CD4-positive, alpha-beta memory T cell (primary cell): ENCODE results near the gene NUAK1. TPM values are rescaled to one million over a fixed set of nuclear protein-coding genes. Genes with fewer than 3 reads are reported as not detected.

Source experiments
- CTCF ChIA-PET: fragments of 350-600 bp; sonication (Branson Sonifier 250); formaldehyde crosslinking; loops from one replicate; lab custom pipeline; 2021; ENCODE audit warnings: inconsistent platforms; ENCODE audit not compliant: partially characterized antibody; lab: Charles Lee
- POLR2A ChIA-PET: fragments of 350-600 bp; sonication (Branson Sonifier 250); formaldehyde crosslinking; loops from one replicate; lab custom pipeline; 2021; ENCODE audit not compliant: partially characterized antibody; lab: Charles Lee
- DNase-seq, 5 donors: peaks; one replicate each; pipeline versions ENCODE4 v3.0.0 to v3.0.0-alpha.2; 2020 to 2022; ENCODE audit warnings: mixed read lengths in 1 of 5
- H3K27ac ChIP-seq: one replicate; pipeline ENCODE4 v1.7.0; 2013; ENCODE audit warnings: low read depth, low read length
- H3K27me3 ChIP-seq: 2 replicates; pipeline ENCODE4 v1.7.0; 2013; ENCODE audit warnings: mild to moderate bottlenecking, low read length, moderate library complexity; ENCODE audit not compliant: insufficient read depth
- H3K36me3 ChIP-seq: 2 replicates; pipeline ENCODE4 v1.7.0; 2013; ENCODE audit warnings: mild to moderate bottlenecking, low read length, moderate library complexity; ENCODE audit not compliant: insufficient read depth
- H3K4me1 ChIP-seq: 2 replicates; pipeline ENCODE4 v1.7.0; 2013; ENCODE audit warnings: mild to moderate bottlenecking, low read length, moderate library complexity; ENCODE audit not compliant: insufficient read depth
- H3K4me3 ChIP-seq, 2 donors: one replicate each; pipeline ENCODE4 v1.7.0; 2013; ENCODE audit warnings: low read length in 2 of 2, mild to moderate bottlenecking in 1 of 2
- H3K9me3 ChIP-seq, 2 donors: one replicate each; pipeline ENCODE4 v1.7.0; 2013; ENCODE audit warnings: low read length in 2 of 2, control low read depth in 1 of 2; ENCODE audit not compliant: control insufficient read depth in 1 of 2
- H3K27ac Mint-ChIP-seq, 7 donors: one replicate each; pipeline ENCODE4 v1.8.0; 2020 to 2021; ENCODE audit warnings: mixed read lengths in 7 of 7, mild to moderate bottlenecking in 6 of 7, inconsistent platforms in 3 of 7, moderate library complexity in 3 of 7
- H3K27me3 Mint-ChIP-seq, 2 donors: one replicate each; pipeline ENCODE4 v1.8.0; 2020 to 2021; ENCODE audit warnings: mixed read lengths in 2 of 2
- H3K36me3 Mint-ChIP-seq, 2 donors: one replicate each; pipeline ENCODE4 v1.8.0; 2020 to 2021; ENCODE audit warnings: mixed read lengths in 2 of 2, inconsistent platforms in 1 of 2, mild to moderate bottlenecking in 1 of 2
- H3K4me1 Mint-ChIP-seq, 4 donors: one replicate each; pipeline ENCODE4 v1.8.0; 2020 to 2021; ENCODE audit warnings: mixed read lengths in 4 of 4, mild to moderate bottlenecking in 1 of 4
- H3K4me3 Mint-ChIP-seq, 8 donors: one replicate each; pipeline ENCODE4 v1.8.0; 2020 to 2021; ENCODE audit warnings: mixed read lengths in 8 of 8, mild to moderate bottlenecking in 7 of 8, moderate library complexity in 6 of 8, inconsistent platforms in 3 of 8
- H3K9me3 Mint-ChIP-seq, 8 donors: one replicate each; pipeline ENCODE4 v1.8.0; 2020 to 2021; ENCODE audit warnings: mixed read lengths in 8 of 8, mild to moderate bottlenecking in 5 of 8, inconsistent platforms in 3 of 8, moderate library complexity in 1 of 8
- intact Hi-C: fragments of 100-400 bp; cut with micrococcal nuclease; formaldehyde crosslinking; loops from one replicate; pipeline ENCODE4 v1.15.1; 2023
- polyA plus RNA-seq, 2 donors: library from polyadenylated mRNA; unstranded; fragments of 300-500 nt; fragmentation: Illumina TruSeq; gene quantifications; one replicate each; pipeline ENCODE4 v1.2.3, GENCODE V29; 2021
- total RNA-seq, 2 experiments: library from RNA; stranded (reverse); gene quantifications; one replicate each; pipeline ENCODE4 v1.2.3, GENCODE V29; 2021

The NUAK1 gene
- total and polyA plus RNA-seq, 4 experiments from 2014 or later = not detected

DNA sequence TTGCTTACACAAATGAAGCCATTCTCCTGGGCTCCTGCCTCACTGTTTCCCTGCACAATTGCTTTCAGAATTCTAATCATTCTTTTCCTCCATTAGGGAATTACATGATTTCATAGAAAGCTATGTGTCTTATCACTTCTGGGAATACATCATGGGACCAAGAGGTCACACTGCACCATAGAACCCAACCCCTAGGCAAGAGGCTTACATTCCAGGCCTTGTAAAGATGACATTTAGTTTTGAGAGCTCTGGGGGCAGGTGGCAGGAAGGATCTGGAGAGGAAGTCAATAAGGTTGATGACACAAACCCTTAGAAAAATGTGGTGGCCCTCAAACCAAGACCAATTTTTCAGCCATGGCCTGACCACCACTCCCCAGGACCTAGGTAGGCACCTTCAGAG is 57.1 kb downstream of the NUAK1 start:
- H3K27ac ChIP-seq = no peak overlapping the region
- H3K9me3 ChIP-seq = no peaks in the 10 kb centered on the region
- H3K36me3 ChIP-seq = no peaks in the 10 kb centered on the region
- H3K27me3 Mint-ChIP-seq = peaks cover 13 to 19% of the 10 kb centered on the region in 2 donors
- no peak overlapping the region for H3K27ac Mint-ChIP-seq
- no peaks in the 10 kb centered on the region for H3K27me3 ChIP-seq
- H3K4me3 Mint-ChIP-seq = no peak overlapping the region
- ChIA-PET CTCF (no interaction called here), POLR2A (no interaction called here)
- no peak for DNase-seq
- no peaks in the 10 kb centered on the region for H3K4me1 ChIP-seq
- no peaks in the 10 kb centered on the region for H3K4me1 Mint-ChIP-seq
- H3K9me3 Mint-ChIP-seq = peaks cover 0 to 3% (median 0%) of the 10 kb centered on the region in 8 donors
- no peaks in the 10 kb centered on the region for H3K36me3 Mint-ChIP-seq
- intact Hi-C loops = no loop called here
- no peak overlapping the region for H3K4me3 ChIP-seq

DNA sequence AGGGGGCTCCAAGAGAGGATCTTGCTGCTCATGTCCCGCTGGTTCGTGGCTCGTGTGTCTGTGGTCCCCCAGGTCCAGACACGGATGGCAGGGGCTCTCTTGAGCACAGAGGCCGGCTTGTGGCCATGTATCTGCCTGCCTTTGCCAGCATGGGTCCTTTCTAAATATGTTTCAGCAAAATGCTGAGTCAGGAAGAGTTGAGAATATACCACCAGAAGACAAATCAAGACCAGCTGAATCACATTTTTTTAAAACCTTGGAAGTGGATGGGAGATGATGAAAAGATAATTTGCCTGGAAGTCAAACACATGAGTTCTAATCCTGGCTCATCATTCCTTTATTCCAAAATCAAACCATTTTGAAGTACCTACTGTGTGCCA is 58.0 kb downstream of the NUAK1 start:
- no peak for DNase-seq
- Mint-ChIP-seq H3K27ac (no peak overlapping the region), H3K36me3 (no peaks in the 10 kb centered on the region), H3K4me3 (no peak overlapping the region), H3K9me3 (peaks cover 0 to 3% (median 0%) of the 10 kb centered on the region in 8 donors), H3K27me3 (peaks cover 13 to 21% of the 10 kb centered on the region in 2 donors), H3K4me1 (no peaks in the 10 kb centered on the region)
- Histone ChIP-seq H3K9me3 (no peaks in the 10 kb centered on the region), H3K4me3 (no peak overlapping the region), H3K27ac (no peak overlapping the region), H3K27me3 (no peaks in the 10 kb centered on the region), H3K4me1 (no peaks in the 10 kb centered on the region), H3K36me3 (no peaks in the 10 kb centered on the region)
- POLR2A ChIA-PET = no interaction called here
- intact Hi-C loops = no loop called here
- CTCF ChIA-PET = no interaction called here

DNA sequence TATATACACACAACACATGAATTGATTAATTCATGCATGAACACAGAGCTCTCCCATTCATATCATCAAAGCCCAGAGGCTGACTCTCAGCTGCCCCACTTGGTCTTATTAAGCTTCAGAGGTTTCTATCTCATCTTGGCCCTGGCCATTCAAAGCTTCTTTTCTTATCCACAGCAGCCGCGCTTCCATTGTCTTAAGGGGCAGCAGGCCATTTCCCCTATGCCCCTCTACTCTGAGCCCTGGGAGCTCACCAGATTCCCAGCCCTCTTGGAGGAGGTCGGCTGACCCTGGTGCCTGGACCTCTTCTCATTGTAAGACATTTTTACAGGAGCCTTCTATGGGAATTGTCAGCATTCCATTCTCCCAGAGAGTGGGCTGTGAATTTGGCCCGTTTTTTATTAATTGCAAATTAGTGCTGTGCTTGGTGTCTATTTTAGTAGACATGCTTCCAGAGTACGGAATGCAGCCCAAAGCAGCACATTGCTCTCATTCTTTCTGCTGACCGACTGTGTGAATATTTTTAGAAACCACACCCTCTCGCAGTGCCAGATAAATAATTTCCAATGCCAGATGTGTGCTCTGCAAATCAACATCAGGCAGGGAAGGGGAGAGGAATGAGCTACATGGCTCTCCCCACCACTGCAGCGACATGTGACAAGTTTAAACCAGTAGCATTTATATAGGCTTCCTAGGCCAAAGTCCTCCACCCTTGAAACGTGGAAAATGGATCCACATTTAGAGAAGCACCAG is 58.5 kb downstream of the NUAK1 start:
- Mint-ChIP-seq H3K27me3 (peaks cover 14 to 21% of the 10 kb centered on the region in 2 donors), H3K4me3 (no peak overlapping the region), H3K9me3 (peaks cover 0 to 3% (median 0%) of the 10 kb centered on the region in 8 donors), H3K27ac (no peak overlapping the region), H3K36me3 (no peaks in the 10 kb centered on the region), H3K4me1 (no peaks in the 10 kb centered on the region)
- Histone ChIP-seq H3K4me3 (no peak overlapping the region), H3K27ac (no peak overlapping the region), H3K27me3 (no peaks in the 10 kb centered on the region), H3K4me1 (no peaks in the 10 kb centered on the region), H3K36me3 (no peaks in the 10 kb centered on the region), H3K9me3 (no peaks in the 10 kb centered on the region)
- POLR2A ChIA-PET = no interaction called here
- intact Hi-C loops = no loop called here
- DNase-seq = no peak
- CTCF ChIA-PET = no interaction called here

DNA sequence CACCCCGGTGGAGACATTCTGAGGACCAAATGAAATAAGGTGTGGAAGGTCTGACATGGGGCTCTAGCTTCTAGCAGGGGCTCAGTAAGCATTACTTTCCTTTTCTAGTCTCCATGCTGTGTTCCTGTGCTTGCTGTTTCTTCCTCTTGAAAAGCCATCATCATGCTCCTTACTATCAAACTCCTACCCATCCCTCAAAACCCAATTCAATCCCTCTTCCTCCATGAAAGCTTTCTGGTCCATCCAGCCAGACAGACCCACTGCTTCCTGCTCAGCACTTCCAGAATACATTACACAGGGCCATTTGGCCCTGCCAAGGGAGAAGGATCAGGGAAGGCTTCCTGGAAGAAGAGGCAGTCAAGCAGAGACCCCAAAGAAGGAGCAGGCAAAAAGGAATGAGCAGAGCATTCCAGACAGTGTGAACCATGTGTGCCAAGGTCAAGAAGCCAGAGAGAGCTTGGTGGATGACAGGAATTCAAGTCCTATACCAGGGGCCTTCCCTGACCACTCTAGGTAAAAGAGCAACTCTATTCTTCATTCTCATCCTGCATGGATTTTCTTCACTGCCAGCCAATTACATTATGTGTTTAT is 59.5 kb downstream of the NUAK1 start:
- Histone ChIP-seq H3K4me1 (no peaks in the 10 kb centered on the region), H3K36me3 (no peaks in the 10 kb centered on the region), H3K4me3 (no peak overlapping the region), H3K27ac (no peak overlapping the region), H3K27me3 (no peaks in the 10 kb centered on the region), H3K9me3 (no peaks in the 10 kb centered on the region)
- no peak for DNase-seq
- no peaks in the 10 kb centered on the region for H3K4me1 Mint-ChIP-seq
- H3K4me3 Mint-ChIP-seq = no peak overlapping the region
- ChIA-PET POLR2A (no interaction called here), CTCF (no interaction called here)
- H3K27ac Mint-ChIP-seq = no peak overlapping the region
- peaks cover 16 to 19% of the 10 kb centered on the region in 2 donors for H3K27me3 Mint-ChIP-seq
- intact Hi-C loops = no loop called here
- H3K36me3 Mint-ChIP-seq = no peaks in the 10 kb centered on the region
- H3K9me3 Mint-ChIP-seq = peaks cover 0 to 3% (median 0%) of the 10 kb centered on the region in 8 donors

DNA sequence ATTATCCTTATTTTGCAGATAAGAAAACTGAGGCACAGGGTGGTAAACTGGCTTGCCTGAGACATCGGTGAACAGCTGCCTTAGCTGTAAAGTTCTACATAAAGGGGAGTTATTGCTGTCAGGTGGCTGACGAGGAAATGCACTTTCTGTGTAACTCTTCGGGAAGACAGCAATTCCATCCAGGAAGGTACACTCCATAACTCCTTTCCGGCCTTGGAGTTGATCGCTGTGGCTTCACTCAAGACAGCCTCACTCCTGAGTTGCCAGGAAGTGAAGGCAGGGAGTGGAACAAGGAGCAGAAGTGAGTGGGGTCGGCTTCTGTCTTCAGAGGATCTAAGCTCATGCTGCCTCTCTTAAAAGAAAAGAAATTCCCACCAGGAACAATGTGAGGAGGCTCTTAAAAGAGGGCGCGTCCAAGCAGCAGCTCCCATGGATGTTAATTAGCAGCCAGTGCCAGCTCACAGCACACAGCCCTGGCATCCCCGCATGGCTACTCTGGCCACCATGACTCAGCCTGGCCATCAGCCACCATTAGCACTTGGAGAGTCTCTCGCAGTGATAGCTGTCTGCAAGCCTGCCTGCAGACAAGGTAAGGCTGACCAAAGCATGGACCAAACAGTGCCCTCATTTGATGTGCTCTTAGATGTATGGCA is 60.3 kb downstream of the NUAK1 start:
- Histone ChIP-seq H3K27me3 (no peaks in the 10 kb centered on the region), H3K27ac (no peak overlapping the region), H3K9me3 (no peaks in the 10 kb centered on the region), H3K36me3 (no peaks in the 10 kb centered on the region), H3K4me3 (no peak overlapping the region), H3K4me1 (no peaks in the 10 kb centered on the region)
- intact Hi-C loops = no loop called here
- Mint-ChIP-seq H3K4me3 (no peak overlapping the region), H3K36me3 (no peaks in the 10 kb centered on the region), H3K4me1 (no peaks in the 10 kb centered on the region), H3K27me3 (peaks cover 13 to 14% of the 10 kb centered on the region in 2 donors), H3K9me3 (peaks cover 0 to 3% (median 0%) of the 10 kb centered on the region in 8 donors), H3K27ac (no peak overlapping the region)
- ChIA-PET CTCF (no interaction called here), POLR2A (no interaction called here)
- DNase-seq = no peak

DNA sequence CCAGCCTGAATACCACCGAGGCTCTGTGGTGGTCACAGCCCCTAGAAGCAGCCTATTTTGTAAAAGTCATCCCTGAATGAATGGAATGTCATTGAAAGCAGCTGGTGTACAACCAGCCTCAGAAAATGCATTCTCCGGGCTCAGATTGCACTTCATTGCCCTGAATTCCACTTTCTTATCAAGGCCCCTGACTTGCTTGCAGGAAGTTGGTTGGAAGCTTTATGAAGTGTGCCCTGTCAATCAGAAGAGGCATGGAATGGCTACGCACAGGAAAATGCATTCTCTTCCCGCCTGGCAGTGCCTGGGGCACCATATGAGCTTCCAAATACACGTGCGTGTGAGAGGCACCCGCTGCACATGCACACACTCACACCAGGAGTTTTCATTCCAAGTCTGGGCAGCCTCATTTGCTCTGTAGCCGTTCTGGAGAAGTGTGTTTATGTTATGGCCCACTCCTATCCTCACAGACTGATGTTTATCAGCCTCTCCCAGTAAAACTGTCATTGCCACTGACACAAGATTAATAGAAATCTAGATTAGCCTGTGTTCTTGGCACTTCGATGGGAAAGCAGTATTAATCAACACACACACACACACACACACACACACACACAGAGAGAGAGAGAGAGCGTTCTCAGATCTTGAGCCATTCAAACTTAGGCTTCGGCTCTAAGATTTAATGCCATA is 63.9 kb downstream of the NUAK1 start:
- DNase-seq = no peak
- Histone ChIP-seq H3K27ac (no peak overlapping the region), H3K36me3 (no peaks in the 10 kb centered on the region), H3K4me1 (no peaks in the 10 kb centered on the region), H3K27me3 (no peaks in the 10 kb centered on the region), H3K4me3 (no peak overlapping the region), H3K9me3 (no peaks in the 10 kb centered on the region)
- intact Hi-C loops = no loop called here
- Mint-ChIP-seq H3K4me3 (no peak overlapping the region), H3K4me1 (no peaks in the 10 kb centered on the region), H3K9me3 (peaks cover 0 to 3% (median 0%) of the 10 kb centered on the region in 8 donors), H3K27ac (no peak overlapping the region), H3K36me3 (no peaks in the 10 kb centered on the region), H3K27me3 (peaks cover 13 to 18% of the 10 kb centered on the region in 2 donors)
- CTCF ChIA-PET = no interaction called here
- POLR2A ChIA-PET = no interaction called here

DNA sequence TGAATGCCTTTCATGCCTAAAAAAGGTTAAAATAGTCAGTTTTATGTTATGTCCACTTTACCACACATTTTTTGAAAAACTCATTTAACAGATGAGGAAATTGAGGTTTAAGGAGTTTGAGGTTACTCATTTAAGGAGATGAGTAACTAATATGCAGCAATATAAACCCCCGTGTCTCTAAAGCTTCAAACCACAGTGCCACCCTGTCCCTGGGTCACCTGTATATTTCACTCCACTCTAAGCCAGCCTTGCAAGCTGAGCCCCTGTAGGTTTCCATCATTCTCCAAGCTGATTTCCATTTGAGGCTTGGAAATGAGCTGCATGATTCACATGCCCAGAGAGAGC is 64.4 kb downstream of the NUAK1 start:
- Mint-ChIP-seq H3K36me3 (no peaks in the 10 kb centered on the region), H3K4me3 (no peak overlapping the region), H3K27me3 (peaks cover 10 to 18% of the 10 kb centered on the region in 2 donors), H3K4me1 (no peaks in the 10 kb centered on the region), H3K9me3 (peaks cover 0 to 3% (median 0%) of the 10 kb centered on the region in 8 donors), H3K27ac (no peak overlapping the region)
- H3K4me1 ChIP-seq = no peaks in the 10 kb centered on the region
- H3K27me3 ChIP-seq = no peaks in the 10 kb centered on the region
- no peaks in the 10 kb centered on the region for H3K36me3 ChIP-seq
- no peak overlapping the region for H3K27ac ChIP-seq
- H3K4me3 ChIP-seq = no peak overlapping the region
- H3K9me3 ChIP-seq = no peaks in the 10 kb centered on the region
- POLR2A ChIA-PET = no interaction called here
- DNase-seq = no peak
- intact Hi-C loops = no loop called here
- CTCF ChIA-PET = no interaction called here
